ENCODE measurements around the gene EME2.

The EME2 gene

DNA sequence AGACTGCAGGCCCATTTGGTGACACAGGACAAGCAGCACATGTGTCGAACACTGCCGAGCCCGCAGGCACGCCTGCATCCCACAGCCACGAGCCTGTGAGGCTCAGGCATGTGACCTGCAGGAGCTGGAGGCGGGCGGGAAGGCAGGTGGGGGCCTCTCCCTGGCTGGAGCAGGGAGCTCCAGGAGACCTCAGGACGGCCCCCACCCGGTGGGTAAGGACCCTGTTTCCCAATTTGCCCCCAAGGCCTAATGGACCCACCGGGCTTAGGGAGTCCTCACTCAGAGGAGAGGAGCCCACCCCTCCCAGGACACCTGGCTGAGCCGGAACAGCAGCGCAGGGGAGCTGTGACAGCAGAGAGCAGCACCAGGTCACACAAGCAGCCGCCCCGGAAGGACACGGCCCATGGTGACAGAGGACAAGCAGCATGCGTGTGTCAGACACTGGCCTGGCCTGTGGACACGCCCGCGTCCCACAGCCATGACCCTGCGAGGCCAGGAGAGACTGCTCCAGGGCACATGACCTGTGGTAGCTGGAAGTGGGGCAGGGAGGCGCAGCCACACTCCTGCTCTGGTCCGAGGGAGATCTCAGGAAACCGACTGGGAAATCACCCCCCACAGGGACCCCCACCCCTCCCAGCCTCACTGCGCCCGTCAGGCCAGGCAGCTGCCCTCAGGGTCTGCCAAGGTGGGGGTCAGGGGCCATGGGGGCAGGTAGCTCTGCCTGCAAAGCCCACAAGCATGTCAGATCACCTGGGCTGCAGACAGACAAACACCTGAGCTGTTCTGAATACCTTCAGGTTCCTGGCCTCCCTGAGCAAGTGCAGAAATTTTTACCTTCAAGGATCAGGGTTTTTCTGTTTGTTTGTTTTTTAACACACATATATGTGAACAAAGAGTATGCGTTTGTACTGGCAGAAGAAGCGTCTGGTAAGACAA is 7.4 kb downstream of the EME2 start:
- no peak for DNase-seq

- no peak for DNase-seq
Measured at GRCh38 chr16:1780677-1781072, 8.1 kb downstream of the EME2 start.

DNA sequence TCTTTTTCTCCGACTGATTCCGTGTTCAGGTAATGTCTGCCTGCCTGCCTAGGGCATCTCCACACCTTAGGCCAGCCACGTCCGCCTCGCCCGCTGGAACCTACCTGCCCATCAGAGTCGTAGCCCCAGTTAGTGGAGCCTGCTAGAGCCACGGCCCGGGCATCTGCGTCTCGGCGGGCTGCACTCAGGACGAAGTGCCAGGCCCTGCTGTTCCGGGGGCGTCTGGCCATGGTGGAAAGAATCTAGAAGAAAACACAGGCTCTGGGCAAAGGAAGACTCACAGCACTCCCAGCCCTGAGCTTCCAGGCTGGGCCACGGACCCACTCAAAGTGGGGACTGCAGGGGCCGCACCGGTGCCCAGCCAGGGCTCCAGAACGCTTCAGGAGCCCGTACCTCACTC is 8.6 kb downstream of the EME2 start:
- DNase-seq = no peak

GRCh38 chr16:1781758-1782407 is 9.3 kb downstream of the EME2 start:
- no peak for DNase-seq

DNA sequence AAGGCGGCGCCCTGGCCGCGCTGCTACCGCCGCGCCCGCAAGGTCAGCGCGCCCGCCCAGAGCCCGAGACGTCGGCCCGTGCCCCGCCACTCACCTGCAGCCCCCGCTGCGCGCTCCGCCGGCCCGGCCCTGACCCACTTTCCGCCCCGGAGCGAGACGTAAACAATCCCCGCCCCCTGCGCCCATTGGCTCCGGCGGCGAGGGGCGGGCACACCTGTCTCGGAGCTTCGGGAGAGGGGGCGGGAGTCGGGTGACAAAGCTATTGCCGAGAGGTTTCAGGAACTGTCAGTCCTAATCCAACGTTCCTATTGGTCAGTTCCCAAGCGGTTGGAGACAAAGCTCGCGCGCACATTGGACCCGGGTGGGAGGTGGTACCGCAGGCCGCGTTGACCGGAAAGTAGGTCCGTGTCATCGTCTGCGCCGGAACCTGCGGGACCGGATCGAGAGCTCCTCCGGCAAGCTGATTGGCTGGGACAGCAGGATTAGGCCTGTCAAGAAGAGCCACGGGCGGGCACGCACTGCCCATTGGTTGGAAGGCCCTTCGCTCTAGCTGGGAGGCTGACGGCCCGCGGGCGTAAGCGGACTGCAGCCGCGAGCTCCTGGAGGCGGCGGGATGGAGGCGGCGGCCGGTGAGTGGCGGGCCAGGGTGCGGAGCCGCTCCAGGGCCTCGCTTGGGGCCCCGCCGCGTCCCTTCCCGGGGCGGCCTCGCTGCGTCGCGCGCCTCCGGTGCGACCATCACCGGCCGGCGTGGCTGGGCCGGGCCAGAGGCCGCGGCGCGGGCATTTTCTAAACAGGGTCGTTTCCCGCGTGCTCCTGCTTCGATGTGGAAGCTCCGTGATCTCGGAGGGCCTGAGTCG is 10.0 kb downstream of the EME2 start, which contains the start of the genes NUBP2 and SPSB3:
Gene NUBP2 (plus strand): TSS at position 553 of the 857 bp plus-strand sequence. CDS start 61 bp downstream, at position 614.
Gene SPSB3 (minus strand): TSS at position 164 of the 857 bp plus-strand sequence. CDS start 1,088 bp downstream, outside the sequence.
- peak; percentile 95 to 96 for DNase-seq

DNA sequence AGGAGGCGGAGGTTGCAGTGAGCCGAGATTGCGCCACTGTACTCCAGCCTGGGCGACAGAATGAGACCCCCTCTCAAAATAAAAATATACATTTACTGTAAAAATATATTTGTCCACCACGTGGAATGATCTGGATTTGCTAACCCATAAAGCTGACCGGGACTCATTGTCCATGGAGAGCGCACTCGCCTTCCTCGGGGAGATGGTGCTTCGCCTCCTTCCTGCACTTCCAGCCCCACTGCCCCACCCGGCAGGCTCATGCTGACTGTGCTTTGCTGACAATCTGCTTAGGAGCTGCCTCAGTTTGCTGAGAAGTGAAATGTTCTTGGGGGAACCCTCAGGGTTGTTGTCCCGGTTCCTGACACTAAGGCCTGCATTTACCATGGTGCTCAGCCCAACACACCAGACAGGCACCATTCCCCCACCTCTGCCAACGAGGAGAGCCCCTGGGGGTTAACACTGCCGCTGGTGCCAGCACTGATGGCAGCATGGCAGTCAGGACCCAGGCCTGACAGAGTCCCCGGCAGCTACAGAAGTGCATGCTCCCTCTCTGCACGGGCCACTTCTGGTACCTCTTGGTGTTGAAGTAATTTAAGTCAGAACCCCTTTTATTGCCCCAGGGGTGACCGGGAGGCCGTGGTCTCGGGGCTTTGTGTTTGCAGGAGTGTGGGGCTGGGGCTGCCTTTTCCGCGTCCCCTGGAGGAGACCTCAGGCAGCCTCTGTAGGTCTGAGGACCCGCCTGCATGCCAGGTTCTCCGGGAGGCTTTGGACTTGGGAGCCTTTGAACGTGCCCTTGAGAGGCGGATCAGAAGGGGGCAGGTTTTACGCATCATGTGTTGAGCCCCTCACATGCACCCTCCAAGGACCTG is 12.6 kb downstream of the EME2 start:
- DNase-seq = no peak

GRCh38 chr16:1785846-1786170 is 13.2 kb downstream of the EME2 start:
- DNase-seq = no peak

DNA sequence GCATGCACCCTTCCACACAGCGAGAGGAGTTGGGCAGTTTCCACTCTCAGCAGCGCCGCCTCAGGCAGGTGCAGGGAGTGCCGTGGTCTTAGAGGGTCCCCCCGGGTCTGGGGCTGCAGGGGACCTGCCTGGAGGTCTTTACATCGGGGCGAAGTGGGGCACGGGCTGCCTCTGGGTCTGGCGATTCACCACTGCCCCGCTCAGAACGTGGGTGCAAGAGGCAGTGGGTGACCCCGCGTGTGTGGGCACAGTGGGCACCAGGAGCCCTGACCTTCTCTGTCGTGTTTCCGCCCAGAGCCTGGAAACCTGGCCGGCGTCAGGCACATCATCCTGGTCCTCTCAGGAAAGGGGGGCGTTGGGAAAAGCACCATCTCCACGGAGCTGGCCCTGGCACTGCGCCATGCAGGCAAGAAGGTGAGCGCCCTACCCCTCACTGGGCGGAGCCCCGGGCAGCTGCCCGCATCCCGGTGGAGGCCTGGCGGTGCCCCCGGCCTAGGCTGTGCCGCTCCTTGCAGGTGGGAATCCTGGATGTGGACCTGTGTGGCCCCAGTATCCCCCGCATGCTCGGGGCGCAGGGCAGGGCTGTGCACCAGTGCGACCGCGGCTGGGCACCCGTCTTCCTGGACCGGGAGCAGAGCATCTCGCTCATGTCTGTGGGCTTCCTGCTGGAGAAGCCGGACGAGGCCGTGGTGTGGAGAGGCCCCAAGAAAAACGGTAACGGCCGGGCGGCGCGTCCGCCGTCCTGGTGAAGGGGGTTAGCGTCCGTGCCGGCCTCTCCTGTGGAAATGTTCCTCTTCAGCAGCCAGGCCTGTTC is 13.8 kb downstream of the EME2 start:
- DNase-seq = peak in 1 of 2 experiments; percentile 1

- no peak for DNase-seq
Measured at GRCh38 chr16:1787056-1787321, 14.4 kb downstream of the EME2 start.

GRCh38 chr16:1787322-1788094 is 14.9 kb downstream of the EME2 start:
- DNase-seq = peak in 1 of 2 experiments; percentile 0

DNA sequence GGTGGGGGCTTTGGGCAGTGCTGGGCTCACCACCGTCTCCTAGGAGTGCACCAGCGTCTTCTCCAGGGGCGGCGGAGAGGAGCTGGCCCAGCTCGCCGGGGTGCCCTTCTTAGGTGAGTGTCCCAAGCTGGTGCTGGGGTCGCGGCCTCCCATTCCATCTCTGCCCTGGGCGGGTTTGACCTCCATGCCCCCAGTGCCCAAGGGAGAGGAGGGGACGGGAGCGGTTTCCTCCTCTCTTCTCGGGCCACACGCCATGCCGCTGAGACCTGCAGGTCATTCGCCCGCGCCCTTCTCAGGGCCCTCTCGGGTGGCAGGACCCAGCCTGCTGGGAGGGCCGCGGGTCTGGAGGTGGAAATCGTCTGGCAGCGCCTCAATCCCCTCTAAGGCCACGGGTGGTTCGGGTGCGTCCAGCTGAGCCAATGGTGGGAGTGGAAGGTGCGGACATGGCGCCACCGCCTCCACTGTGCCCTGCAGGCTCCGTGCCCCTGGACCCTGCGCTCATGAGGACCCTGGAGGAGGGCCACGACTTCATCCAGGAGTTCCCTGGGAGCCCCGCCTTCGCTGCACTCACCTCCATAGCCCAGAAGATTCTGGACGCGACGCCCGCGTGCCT is 15.6 kb downstream of the EME2 start:
- no peak for DNase-seq

- no peak for DNase-seq
Measured at GRCh38 chr16:1788708-1789100, 16.1 kb downstream of the EME2 start.

DNA sequence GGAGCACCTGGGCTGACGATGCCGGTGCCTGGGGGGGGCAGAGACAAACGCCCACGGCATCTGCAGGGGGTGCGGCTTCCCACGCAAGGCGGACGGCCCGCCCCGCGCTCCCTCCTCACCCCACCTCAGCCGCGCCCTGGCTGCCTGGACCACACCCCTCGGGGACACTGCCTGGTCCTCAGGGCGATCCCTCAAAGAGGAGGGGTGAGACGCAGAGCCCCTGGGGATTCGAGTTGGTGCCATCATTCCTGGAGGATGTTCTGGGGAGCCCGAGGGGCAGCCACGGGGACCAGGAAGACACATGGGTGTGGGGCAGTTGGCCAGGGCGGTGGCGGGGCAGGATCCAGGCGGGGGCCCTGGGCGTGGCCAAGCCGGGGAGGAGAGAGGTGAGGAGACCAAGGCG is 17.0 kb downstream of the EME2 start:
- no peak for DNase-seq

DNA sequence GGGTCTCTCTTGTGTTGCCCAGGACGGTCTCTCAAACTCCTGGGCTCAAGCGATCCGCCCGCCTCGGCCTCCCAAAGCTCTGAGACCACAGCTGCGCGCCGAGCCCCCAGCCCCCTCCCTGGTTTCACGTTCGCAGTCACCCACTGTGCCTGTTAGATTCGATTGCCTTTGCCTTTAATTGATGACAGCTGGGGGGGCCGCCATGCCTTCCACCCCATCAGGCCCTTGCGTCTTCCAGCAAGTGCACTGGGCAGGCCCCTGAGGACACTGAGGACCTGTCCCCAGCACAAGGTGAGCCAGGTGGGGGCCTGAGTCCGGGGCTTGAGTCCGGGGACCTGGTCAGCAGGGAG is 17.6 kb downstream of the EME2 start:
- DNase-seq = no peak

DNA sequence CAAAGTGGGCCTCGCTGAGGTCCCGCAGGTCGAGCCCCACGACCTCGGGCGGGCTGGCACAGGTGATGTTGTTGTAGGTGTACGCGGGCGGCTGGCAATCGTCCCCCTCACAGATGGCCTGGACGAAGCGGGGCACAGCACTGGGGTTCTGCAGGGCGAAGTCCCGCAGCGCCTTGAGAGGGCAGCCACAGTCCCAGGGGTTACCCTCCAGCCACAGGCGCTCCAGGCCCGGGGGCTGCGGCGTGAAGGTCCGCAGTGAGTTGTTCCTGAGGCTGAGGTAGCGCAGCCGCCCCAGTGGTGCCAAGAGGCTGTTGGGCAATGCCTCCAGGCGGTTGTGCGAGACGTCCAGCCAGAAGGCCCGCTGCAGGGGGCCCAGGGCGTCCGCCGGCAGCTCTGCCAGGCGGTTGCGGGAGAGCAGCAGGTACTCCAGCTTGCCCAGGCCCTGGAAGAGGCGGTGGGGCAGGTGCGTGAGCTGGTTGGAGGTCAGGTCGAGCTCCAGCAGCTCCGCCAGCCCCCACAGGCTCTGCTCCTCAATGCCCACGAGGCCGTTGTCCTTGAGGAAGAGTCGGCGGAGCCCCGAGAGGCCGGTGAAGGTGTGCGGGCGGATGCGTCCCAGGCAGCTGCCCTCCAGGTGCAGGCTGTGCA is 18.1 kb downstream of the EME2 start:
- no peak for DNase-seq

DNA sequence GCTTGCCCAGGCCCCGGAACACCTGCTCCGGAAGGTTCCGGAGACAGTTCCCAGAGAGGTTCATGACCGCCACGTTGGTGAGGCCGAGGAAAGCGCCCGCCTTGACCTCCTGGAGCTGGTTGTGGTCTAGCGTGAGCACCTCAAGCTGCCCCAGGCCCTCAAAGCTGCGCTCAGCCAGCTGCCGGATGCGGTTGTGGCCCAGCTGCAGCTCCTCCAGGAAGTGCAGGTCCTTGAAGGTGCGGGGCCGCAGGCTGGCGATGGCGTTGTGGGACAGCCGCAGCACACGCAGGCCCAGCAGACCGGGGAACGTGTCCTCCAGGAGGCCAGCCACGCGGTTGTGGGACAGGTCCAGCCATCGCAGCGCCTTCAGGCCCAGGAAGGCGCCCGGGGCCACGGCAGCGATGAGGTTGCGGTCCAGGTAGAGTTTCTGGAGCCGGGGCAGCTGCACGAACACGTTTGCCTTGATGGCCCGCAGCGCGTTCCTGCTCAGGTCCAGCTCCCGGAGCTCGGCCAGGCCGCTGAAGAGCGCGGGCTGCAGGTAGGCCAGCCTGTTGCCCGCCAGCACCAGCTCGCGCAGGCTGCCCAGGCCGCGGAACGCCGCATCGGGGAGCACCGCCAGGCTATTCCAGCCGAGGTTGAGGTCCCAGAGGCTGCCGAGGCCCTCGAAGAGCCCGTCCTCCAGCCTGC is 18.8 kb downstream of the EME2 start:
- no peak for DNase-seq

DNA sequence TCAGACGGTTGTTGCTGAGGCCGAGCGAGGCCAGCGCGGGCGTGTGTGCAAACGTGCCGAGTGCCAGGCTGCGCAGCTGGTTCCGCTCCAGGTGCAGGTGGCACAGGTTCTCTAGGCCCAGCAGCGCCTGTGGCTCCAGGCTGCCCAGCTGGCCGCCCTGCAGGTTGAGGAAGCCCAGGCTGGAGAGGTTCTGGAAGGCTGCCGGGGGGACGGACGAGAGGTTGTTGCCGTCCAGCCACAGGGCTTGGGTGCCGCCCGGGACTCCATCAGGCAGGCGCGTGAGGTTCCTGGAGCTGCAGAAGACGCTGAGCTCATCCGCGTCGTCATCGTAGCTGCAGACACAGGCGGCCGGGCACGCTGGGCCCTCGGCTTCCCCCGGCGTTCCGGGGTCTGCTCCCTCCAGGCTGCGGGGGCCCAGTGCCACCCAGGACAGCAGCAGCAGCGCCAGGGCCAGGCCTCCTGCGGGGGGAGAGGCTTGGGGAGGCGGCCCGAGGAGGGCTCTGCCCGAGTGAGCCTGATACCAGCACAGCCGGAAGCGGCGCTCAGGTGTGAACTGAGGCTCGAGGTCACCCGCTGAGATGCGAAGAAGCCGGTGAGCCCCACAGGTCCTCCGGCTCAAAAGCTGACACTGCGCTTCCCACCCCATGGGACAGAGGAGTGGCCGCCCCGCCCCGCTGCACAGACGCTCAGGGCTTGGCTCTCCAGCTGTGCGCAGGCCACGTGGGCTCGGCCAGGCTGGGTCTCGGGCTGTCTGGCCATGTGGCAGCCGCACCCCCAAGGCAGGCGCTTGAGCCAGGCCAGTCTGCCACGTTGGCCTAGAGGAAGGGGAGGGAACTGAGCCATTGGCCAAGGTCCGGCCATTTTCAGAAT is 19.6 kb downstream of the EME2 start:
- DNase-seq = no peak
